Endothelial cell of umbilical vein (primary cell): Measurements from ENCODE around the gene SYT17.

Experiments used
- JUN ChIP-seq: IDR thresholded peaks from 2 replicates; pipeline ENCODE4 v1.6.1; 2011; ENCODE audit warnings: borderline replicate concordance, low read depth; ENCODE audit not compliant: insufficient read length, insufficient read depth
- POLR2A ChIP-seq: IDR thresholded peaks from 2 replicates; pipeline ENCODE4 v1.6.1; 2012; ENCODE audit warnings: low read depth, mild to moderate bottlenecking, control low read depth, low read length

GRCh38 chr16:19131825-19132218, 36.2 kb upstream of the SYT17 start:
- TF ChIP-seq JUN (peak; percentile 89), POLR2A (no peak)
